IPS DF 19.7 (cell line): Measurements from ENCODE around the gene SPATA33.
"Not testable (repeated sequence)": the region's sequence is repeated elsewhere in the genome, so short reads cannot be mapped to it uniquely, and the experiment has no call there.

Experiments used
- DNase-seq: peaks from one replicate; pipeline ENCODE4 v3.0.0-alpha.2; 2013; ENCODE audit warnings: low read depth, low spot score

SPATA33 gene

GRCh38 chr16:89661215-89661614, 3.6 kb downstream of the SPATA33 start:
- DNase-seq, result no peak

- DNase-seq, result not testable (repeated sequence)
Observed at GRCh38 chr16:89664238-89664637, 6.6 kb downstream of the SPATA33 start.

GRCh38 chr16:89667000-89667399, 9.4 kb downstream of the SPATA33 start:
- DNase-seq, result not testable (repeated sequence)

GRCh38 chr16:89667633-89668032, 10.0 kb downstream of the SPATA33 start:
- DNase-seq, result no peak

GRCh38 chr16:89668790-89669158, 11.1 kb downstream of the SPATA33 start:
- DNase-seq, result no peak

- no peak for DNase-seq
Observed at GRCh38 chr16:89669755-89670154, 12.1 kb downstream of the SPATA33 start.

- no peak for DNase-seq
Observed at GRCh38 chr16:89670496-89671431, 13.1 kb downstream of the SPATA33 start.

- not testable (repeated sequence) for DNase-seq
Observed at GRCh38 chr16:89671565-89671964, 13.9 kb downstream of the SPATA33 start.

GRCh38 chr16:89672177-89672941, 14.7 kb downstream of the SPATA33 start:
- DNase-seq, result no peak

- DNase-seq, result no peak
Observed at GRCh38 chr16:89678258-89678657, 20.6 kb downstream of the SPATA33 start.

- DNase-seq, result no peak
Observed at GRCh38 chr16:89685916-89686315, 28.3 kb downstream of the SPATA33 start.

- DNase-seq, result no peak
Observed at GRCh38 chr16:89686520-89687091, 29.0 kb downstream of the SPATA33 start, which contains the start of gene CDK10. CDK10 (plus strand) TSS chr16:89686689; CDS start chr16:89686711, 22 bp downstream.

GRCh38 chr16:89687092-89687940, 29.7 kb downstream of the SPATA33 start:
- DNase-seq, result no peak

- DNase-seq, result no peak
Observed at GRCh38 chr16:89688395-89688794, 30.8 kb downstream of the SPATA33 start.

GRCh38 chr16:89689142-89689541, 31.5 kb downstream of the SPATA33 start:
- DNase-seq, result no peak

GRCh38 chr16:89689621-89690020, 32.0 kb downstream of the SPATA33 start:
- DNase-seq, result not testable (repeated sequence)

GRCh38 chr16:89690392-89690901, 32.8 kb downstream of the SPATA33 start:
- DNase-seq, result no peak

GRCh38 chr16:89691231-89691985, 33.8 kb downstream of the SPATA33 start:
- DNase-seq, result no peak

- DNase-seq, result no peak
Observed at GRCh38 chr16:89691986-89692569, 34.4 kb downstream of the SPATA33 start.

GRCh38 chr16:89693289-89693731, 35.7 kb downstream of the SPATA33 start:
- no peak for DNase-seq
